Limb (tissue), 2 donors: ENCODE measurements around the gene ATP9A.
"Not testable (repeated sequence)": the region's sequence is repeated elsewhere in the genome, so short reads cannot be mapped to it uniquely, and the experiment has no call there.

Experiments used
- DNase-seq, 2 donors: peaks; one replicate each; pipeline ENCODE4 v3.0.0-alpha.2; 2016; ENCODE audit errors: extremely low spot score in 2 of 2

The ATP9A gene

GRCh38 chr20:51731731-51732095 is 36.5 kb downstream of the ATP9A start:
- peak; percentile 70 to 73 for DNase-seq

- DNase-seq: no peak
Observed at GRCh38 chr20:51729771-51730170, 38.4 kb downstream of the ATP9A start.

DNA sequence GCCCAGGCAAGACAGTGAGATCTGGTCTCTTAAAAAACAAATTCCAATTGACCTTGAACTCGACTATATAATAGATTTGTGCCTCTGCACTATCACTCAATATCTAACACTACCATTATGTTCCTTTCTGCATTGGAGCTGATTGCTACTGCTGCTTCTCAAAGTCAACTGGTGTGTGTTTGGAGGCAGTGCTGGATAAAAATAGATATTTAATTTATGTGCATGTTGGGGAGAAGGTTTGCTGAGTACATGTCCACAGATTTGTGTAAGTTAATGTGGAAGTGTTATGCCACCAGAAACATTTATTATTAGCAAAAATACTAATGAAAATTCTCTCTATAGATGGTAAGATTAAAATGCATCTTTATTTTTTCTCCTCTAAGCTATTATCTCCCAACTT is 39.5 kb downstream of the ATP9A start:
- no peak for DNase-seq

DNA sequence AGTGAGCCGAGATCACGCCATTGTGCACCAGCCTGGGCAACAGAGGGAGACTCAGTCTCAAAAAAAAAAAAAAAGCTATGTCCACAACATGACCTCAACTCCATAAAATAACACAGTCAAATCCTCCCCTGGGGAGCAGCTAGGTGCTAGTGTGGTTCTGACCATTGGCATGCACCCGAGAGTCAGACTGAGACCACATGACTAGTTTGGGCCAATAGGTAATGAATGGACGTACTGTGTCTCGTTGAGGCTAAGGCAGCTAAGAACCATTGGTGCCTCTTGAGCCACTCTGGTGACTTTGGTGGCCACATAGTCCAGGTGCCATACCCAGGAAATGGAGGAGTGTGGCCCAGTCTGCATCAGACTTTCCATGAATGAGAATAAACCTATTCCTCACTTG is 40.3 kb downstream of the ATP9A start:
- DNase-seq: no peak

GRCh38 chr20:51725584-51726176 is 42.5 kb downstream of the ATP9A start:
- no peak for DNase-seq

GRCh38 chr20:51723026-51723425 is 45.2 kb downstream of the ATP9A start:
- not testable (repeated sequence) for DNase-seq

GRCh38 chr20:51722246-51722645 is 45.9 kb downstream of the ATP9A start:
- not testable (repeated sequence) for DNase-seq

- no peak for DNase-seq
Observed at GRCh38 chr20:51720854-51721253, 47.3 kb downstream of the ATP9A start.

GRCh38 chr20:51720384-51720783 is 47.8 kb downstream of the ATP9A start:
- DNase-seq: no peak

- no peak for DNase-seq
Observed at GRCh38 chr20:51715856-51716185, 52.4 kb downstream of the ATP9A start.

DNA sequence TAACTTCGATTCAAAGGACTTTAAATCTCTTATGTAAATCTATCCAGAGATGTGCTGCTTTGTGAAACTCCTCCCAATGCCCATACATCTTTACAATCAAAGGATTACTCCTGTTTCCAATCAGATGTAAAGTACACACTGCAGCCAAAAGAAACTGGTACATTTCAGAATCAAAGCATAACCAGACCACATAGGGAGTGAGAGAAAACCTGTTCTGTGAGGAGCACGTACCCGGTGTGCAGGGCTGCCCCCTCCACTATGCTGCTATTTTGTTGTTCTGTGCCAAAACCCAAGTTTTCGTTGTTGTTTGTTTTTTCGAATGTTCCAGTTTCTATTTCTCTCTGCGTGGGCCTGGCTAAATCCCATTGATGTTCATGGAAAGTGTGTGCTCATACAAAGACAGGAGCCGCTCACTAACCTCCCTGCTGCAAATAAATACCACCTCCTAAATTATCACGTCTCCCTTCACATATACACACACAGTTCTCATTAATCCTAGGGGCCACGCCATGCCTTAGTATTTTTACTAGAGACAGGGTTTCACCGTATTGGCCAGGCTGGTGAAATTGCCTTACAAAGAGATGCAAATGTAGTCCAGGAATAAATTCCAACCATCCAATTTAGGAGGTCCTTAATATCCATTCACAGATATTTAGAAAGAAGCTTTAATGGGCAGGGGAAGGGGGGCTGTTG is 52.9 kb downstream of the ATP9A start:
- DNase-seq: no peak

DNA sequence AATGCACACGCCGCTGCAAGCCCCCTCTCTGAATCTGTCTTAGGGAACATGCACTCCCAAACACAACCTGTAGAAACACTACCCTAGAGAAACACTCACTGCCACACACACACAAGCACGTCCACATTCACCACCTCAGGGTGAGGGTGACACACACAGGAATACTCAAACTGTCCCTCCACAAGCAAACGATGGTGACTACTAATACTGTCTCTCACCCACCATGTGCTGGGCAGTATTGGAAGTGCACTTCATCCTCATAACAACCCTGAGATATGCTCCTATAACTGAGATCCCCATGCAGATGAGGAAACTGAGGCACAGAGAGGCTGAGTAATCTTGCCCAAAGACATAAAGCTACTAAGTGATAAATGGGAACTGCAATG is 55.0 kb downstream of the ATP9A start:
- DNase-seq: no peak

GRCh38 chr20:51712501-51713212 is 55.5 kb downstream of the ATP9A start:
- DNase-seq: no peak

GRCh38 chr20:51711426-51711825 is 56.8 kb downstream of the ATP9A start:
- no peak for DNase-seq

DNA sequence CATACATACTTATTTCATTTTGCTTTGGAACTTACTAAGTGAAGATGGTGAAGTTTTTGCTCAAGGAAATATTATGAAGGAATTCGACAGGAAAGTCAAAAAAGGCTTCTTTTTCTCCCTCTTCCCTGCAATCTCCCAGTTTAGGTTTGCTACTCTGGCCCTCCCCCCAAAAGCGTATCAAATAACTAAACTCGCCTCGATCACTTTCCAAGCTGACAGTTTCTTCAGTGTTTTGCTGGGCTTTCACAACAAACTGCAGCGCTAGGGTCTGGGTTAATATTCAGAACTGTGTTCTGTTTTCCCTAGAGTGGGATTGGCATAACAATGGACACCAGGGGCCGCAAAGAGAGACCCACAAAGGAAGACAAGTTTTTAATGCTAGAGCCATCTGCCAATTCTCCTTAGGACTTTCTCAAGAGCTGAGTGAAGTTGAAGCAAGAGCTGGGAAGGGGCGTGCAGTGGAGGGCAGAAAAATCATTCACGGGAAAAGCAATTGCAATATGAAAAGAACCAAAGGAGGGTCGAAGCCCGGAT is 57.8 kb downstream of the ATP9A start:
- DNase-seq: no peak

- no peak for DNase-seq
Observed at GRCh38 chr20:51705400-51705799, 62.8 kb downstream of the ATP9A start.

DNA sequence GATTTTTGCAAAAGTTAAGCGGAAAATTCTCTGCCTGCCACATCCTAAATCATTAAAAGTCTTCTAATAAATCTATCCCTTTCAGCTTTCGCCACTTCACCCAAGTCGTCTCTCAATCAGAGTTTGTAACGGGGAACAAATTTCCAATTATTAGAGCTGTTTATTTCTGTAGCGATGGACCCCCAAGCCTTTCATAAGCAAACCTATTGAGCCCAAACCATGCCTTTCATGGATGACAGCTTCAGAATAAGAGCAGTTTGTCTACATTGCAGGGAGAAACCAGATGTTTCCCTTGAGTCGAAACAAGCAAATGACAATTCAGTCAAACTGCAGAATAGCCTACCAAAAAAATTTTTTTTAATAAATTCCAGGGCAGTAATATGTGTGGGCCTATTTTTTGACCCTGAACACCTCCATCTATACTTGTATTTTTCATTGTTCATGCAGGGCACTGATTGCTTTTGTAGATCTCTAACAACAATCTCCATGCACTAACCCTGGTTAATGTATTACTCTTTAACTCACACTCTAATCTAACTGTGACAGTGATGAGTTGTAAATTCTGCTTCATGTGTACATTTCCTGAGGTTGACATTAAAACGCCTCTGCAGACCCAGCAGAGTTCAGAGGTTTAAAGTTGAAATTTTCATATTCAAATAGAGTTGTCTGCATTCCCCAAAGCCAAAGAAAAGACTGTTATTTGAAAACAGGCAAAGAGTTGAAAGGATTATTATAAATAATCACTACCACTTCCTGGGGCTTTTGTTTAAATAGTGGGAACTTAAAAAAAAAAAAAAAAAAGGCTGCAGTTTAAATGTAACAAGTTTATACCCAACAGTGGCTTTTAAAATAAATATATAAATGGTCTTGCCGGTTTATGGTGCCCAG is 64.5 kb downstream of the ATP9A start:
- DNase-seq: no peak

DNA sequence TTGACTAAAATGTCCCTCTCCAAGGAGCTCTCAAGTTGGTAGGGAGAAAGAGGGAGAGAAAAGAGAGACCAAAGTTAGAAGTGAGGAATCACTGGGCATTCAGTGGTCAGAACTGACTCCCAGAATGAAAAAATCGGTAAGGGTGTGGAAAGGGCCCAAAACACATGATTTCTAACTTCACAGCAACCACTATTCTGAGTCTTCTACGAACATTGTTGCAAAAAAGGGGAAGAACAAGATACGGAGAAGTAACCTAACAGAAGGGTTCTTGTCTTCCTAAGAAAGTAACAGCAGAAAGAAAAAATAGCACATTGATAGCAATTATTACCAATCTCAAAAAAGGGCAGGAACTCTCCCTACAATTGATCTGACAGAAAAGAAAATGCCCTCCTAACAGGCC is 65.6 kb downstream of the ATP9A start:
- no peak for DNase-seq

DNA sequence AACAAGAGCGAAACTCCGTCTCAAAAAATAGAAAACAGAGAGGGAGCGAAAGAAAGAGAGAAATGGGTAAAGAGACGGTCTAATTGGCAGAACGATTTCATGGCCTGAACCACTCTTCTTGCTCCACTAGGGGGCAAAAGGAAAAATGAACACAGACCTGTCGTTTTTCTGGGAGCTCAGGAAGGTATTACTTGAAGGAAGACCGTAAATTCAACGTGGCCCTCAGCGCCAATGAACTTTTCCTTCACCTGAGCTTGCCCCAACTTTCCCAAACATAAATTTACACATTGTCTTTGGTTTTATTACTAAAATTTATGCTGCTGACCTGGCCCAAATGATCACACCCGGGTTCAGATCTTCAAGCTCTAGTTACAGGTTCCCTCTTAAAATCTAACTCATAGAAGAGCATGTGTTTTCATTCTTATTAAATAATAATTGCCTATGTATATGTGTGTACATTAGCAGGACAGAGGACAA is 67.3 kb downstream of the ATP9A start:
- no peak for DNase-seq

- no peak for DNase-seq
Observed at GRCh38 chr20:51698252-51698651, 69.9 kb downstream of the ATP9A start.

GRCh38 chr20:51697096-51697826 is 70.9 kb downstream of the ATP9A start:
- no peak for DNase-seq
